NOMO-1 (cell line): Measurements from ENCODE around the gene HACD2.
A peak's percentile ranks its signal among the peaks of the same experiment; 100 is the strongest.

ENCODE experiments used
- DNase-seq, 2 experiments: peaks; one replicate each; lab custom pipeline; 2025; ENCODE audit not compliant: unreplicated experiment in 2 of 2; lab: John Stamatoyannopoulos, UW

HACD2 gene

GRCh38 chr3:123527046-123527445 lies 57.8 kb downstream of the HACD2 start:
- no peak for DNase-seq

GRCh38 chr3:123526474-123526873 lies 58.4 kb downstream of the HACD2 start:
- no peak for DNase-seq

- DNase-seq: no peak
These were observed 59.4 kb downstream of the HACD2 start for GRCh38 chr3:123525433-123525832.

GRCh38 chr3:123524981-123525380 lies 59.9 kb downstream of the HACD2 start:
- DNase-seq: no peak

- DNase-seq: no peak
These were observed 61.8 kb downstream of the HACD2 start for GRCh38 chr3:123523023-123523412.

- no peak for DNase-seq
These were observed 62.4 kb downstream of the HACD2 start for GRCh38 chr3:123522320-123523022.

GRCh38 chr3:123521179-123521969 lies 63.5 kb downstream of the HACD2 start:
- no peak for DNase-seq

GRCh38 chr3:123520656-123521055 lies 64.2 kb downstream of the HACD2 start:
- no peak for DNase-seq

GRCh38 chr3:123518892-123519485 lies 65.9 kb downstream of the HACD2 start:
- no peak for DNase-seq

GRCh38 chr3:123511726-123512125 lies 73.1 kb downstream of the HACD2 start:
- DNase-seq: no peak

GRCh38 chr3:123511084-123511483 lies 73.8 kb downstream of the HACD2 start:
- DNase-seq: no peak

- DNase-seq: no peak
These were observed 76.7 kb downstream of the HACD2 start for GRCh38 chr3:123508178-123508577.

GRCh38 chr3:123505820-123506219 lies 79.0 kb downstream of the HACD2 start:
- no peak for DNase-seq

GRCh38 chr3:123503203-123503602 lies 81.7 kb downstream of the HACD2 start:
- no peak for DNase-seq

- DNase-seq: no peak
These were observed 85.5 kb downstream of the HACD2 start for GRCh38 chr3:123499322-123499721.

- no peak for DNase-seq
These were observed 86.1 kb downstream of the HACD2 start for GRCh38 chr3:123498761-123499160.

- no peak for DNase-seq
These were observed 90.9 kb downstream of the HACD2 start for GRCh38 chr3:123493912-123494311.

- DNase-seq: no peak
These were observed 92.8 kb downstream of the HACD2 start for GRCh38 chr3:123491966-123492587.

GRCh38 chr3:123489400-123490004 lies 95.4 kb downstream of the HACD2 start:
- peak in 1 of 2 experiments; percentile 14 for DNase-seq

GRCh38 chr3:123488645-123489347 lies 96.1 kb downstream of the HACD2 start:
- DNase-seq: no peak
